G401.6 (cell line): ENCODE results near the gene MGAT3.
"Not testable (repeated sequence)": the region's sequence is repeated elsewhere in the genome, so short reads cannot be mapped to it uniquely, and the experiment has no call there.

Experiments
- FAIRE-seq: peaks from 2 replicates; lab custom pipeline; 2012; peaks lifted over from hg19 to GRCh38; lab: Jason Lieb, UNC

Gene MGAT3

GRCh38 chr22:39456522-39457197 is at the start of gene MGAT3:
Gene MGAT3 (plus strand): TSS chr22:39457012. CDS start chr22:39487348, 30,336 bp downstream.
- FAIRE-seq, result no peak

- no peak for FAIRE-seq
Measured at GRCh38 chr22:39408173-39408572, 48.6 kb upstream of the MGAT3 start.

- FAIRE-seq, result no peak
Measured at GRCh38 chr22:39408807-39409206, 48.0 kb upstream of the MGAT3 start.

- no peak for FAIRE-seq
Measured at GRCh38 chr22:39409516-39410029, 47.2 kb upstream of the MGAT3 start.

GRCh38 chr22:39410264-39410663 is 46.5 kb upstream of the MGAT3 start:
- no peak for FAIRE-seq

GRCh38 chr22:39411828-39412365 is 44.9 kb upstream of the MGAT3 start:
- not testable (repeated sequence) for FAIRE-seq

GRCh38 chr22:39413204-39413603 is 43.6 kb upstream of the MGAT3 start:
- FAIRE-seq, result not testable (repeated sequence)

GRCh38 chr22:39414377-39414776 is 42.4 kb upstream of the MGAT3 start:
- FAIRE-seq, result no peak

GRCh38 chr22:39414886-39415285 is 41.9 kb upstream of the MGAT3 start:
- no peak for FAIRE-seq

- FAIRE-seq, result no peak
Measured at GRCh38 chr22:39415506-39415905, 41.3 kb upstream of the MGAT3 start.

- no peak for FAIRE-seq
Measured at GRCh38 chr22:39416319-39416718, 40.5 kb upstream of the MGAT3 start.

- no peak for FAIRE-seq
Measured at GRCh38 chr22:39417641-39418040, 39.2 kb upstream of the MGAT3 start.

- no peak for FAIRE-seq
Measured at GRCh38 chr22:39418696-39419095, 38.1 kb upstream of the MGAT3 start.

- no peak for FAIRE-seq
Measured at GRCh38 chr22:39419096-39419495, 37.7 kb upstream of the MGAT3 start.

- no peak for FAIRE-seq
Measured at GRCh38 chr22:39419911-39420310, 36.9 kb upstream of the MGAT3 start.

- no peak for FAIRE-seq
Measured at GRCh38 chr22:39421691-39422090, 35.1 kb upstream of the MGAT3 start.

GRCh38 chr22:39422101-39422500 is 34.7 kb upstream of the MGAT3 start:
- no peak for FAIRE-seq

GRCh38 chr22:39422721-39423120 is 34.1 kb upstream of the MGAT3 start:
- no peak for FAIRE-seq

- no peak for FAIRE-seq
Measured at GRCh38 chr22:39423976-39424375, 32.8 kb upstream of the MGAT3 start.

GRCh38 chr22:39426380-39427043 is 30.3 kb upstream of the MGAT3 start:
- FAIRE-seq, result no peak

GRCh38 chr22:39427751-39428596 is 28.8 kb upstream of the MGAT3 start:
- no peak for FAIRE-seq

- no peak for FAIRE-seq
Measured at GRCh38 chr22:39428597-39429071, 28.2 kb upstream of the MGAT3 start.
